Ascending aorta (tissue), 2 donors: ENCODE results near the gene OBSL1. TPM values are rescaled to one million over a fixed set of nuclear protein-coding genes. Genes with fewer than 3 reads are reported as not detected.

ENCODE experiments used
- DNase-seq, 2 donors: peaks; one replicate each; pipeline ENCODE4 v3.0.0-alpha.2; 2019; ENCODE audit warnings: low spot score in 2 of 2
- H3K27ac ChIP-seq, 2 donors: fragments of 200-600 bp; sonication (generic); one replicate each; pipeline ENCODE4 v1.5.1; 2016 to 2017; ENCODE audit warnings: mild to moderate bottlenecking in 1 of 2
- H3K27me3 ChIP-seq: fragments of 200-600 bp; sonication (generic); one replicate; pipeline ENCODE4 v1.5.1; 2017
- H3K36me3 ChIP-seq, 2 donors: fragments of 200-600 bp; sonication (generic); one replicate each; pipeline ENCODE4 v1.5.1; 2016
- H3K4me1 ChIP-seq, 2 donors: fragments of 200-600 bp; sonication (generic); one replicate each; pipeline ENCODE4 v1.5.1; 2016 to 2017; ENCODE audit warnings: mild to moderate bottlenecking in 1 of 2
- H3K4me3 ChIP-seq, 2 donors: fragments of 200-600 bp; sonication (generic); one replicate each; pipeline ENCODE4 v1.5.1; 2016 to 2017; ENCODE audit warnings: mild to moderate bottlenecking in 1 of 2
- H3K9me3 ChIP-seq, 2 donors: fragments of 200-600 bp; sonication (generic); one replicate each; pipeline ENCODE4 v1.5.1; 2016
- CTCF ChIP-seq, 3 experiments: fragments of 200-600 bp in 2 of 3; fragments of 450-650 bp in 1 of 3; sonication (generic) in 2 of 3; IDR thresholded peaks; one replicate each; pipeline ENCODE4 v1.5.1; 2016 to 2019; ENCODE audit warnings: antibody characterized with exemption in 3 of 3, mild to moderate bottlenecking in 1 of 3, moderate library complexity in 1 of 3
- intact Hi-C: fragments of 100-400 bp; cut with DNase I; formaldehyde crosslinking; loops from one replicate; pipeline ENCODE4 v1.15.1; 2023
- total RNA-seq: library from RNA; depleted of rRNA; stranded (reverse); fragments of >200 nt; gene quantifications from one replicate; pipeline ENCODE4 v1.1.0, GENCODE V29; 2016

The OBSL1 gene
- total RNA-seq, 1 donor from 2014 or later = 151 TPM

GRCh38 chr2:219540784-219541504 lies 30.4 kb downstream of the OBSL1 start:
- H3K9me3 ChIP-seq = no peaks in the 10 kb centered on the region
- peaks cover 8 to 24% of the 10 kb centered on the region in 2 donors for H3K4me1 ChIP-seq
- H3K27me3 ChIP-seq = no peaks in the 10 kb centered on the region
- H3K4me3 ChIP-seq = no peak overlapping the region
- H3K27ac ChIP-seq = no peak overlapping the region
- intact Hi-C loops = loop anchor here (10.0 kb wide), 1 partner anchor 266 kb away; the partner anchor contains the start of gene DNAJB2
- peaks cover 26 to 36% of the 10 kb centered on the region in 2 donors for H3K36me3 ChIP-seq
- TF ChIP-seq CTCF (IDR thresholded peaks at IDR 0.05) = no peak
- DNase-seq = no peak

DNA sequence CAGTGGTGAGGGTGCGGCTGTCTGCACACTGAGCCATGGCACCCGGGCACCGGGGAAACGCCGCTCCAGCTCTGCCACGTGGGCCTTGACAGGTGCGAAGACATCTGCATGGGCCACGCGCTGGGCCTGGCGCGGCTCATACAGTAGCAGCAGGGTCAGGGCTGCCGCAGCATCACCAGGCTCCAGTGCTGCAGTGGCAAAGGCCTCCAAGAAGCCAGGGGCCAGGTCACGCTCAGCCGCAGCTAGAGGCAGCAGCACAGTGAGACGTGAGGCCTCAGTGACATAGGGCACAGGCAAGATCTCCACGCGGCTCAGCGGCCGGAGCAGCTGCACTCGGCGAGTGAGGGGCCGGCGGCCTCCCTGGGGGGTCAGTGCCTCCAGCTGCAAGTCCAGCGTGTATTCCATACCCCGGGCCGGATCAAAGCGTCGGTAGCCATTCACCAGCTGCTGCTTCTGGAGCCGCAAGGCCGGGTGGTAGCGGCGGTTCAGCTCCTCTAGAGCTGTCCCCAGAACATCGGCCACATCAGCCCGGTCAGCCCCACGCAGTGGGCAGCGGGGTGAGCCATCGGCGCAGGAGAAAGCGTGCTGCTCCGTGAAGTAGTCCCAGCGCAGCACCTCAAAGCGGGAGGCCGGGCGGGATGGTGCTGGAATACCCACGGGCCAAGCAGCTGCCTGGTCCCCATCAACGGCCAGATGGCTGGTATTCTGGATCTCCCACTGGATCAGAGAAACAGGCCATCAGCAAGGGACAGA lies 31.2 kb downstream of the OBSL1 start:
- no peaks in the 10 kb centered on the region for H3K9me3 ChIP-seq
- no peak for DNase-seq
- intact Hi-C loops = loop anchor here (10.0 kb wide), 2 partner anchors 245 to 265 kb away; partner anchors contain the start of gene DNAJB2
- no peak overlapping the region for H3K4me3 ChIP-seq
- peaks cover 8 to 24% of the 10 kb centered on the region in 2 donors for H3K4me1 ChIP-seq
- no peak for TF ChIP-seq CTCF (IDR thresholded peaks at IDR 0.05)
- H3K27me3 ChIP-seq = no peaks in the 10 kb centered on the region
- no peak overlapping the region for H3K27ac ChIP-seq
- peaks cover 26 to 36% of the 10 kb centered on the region in 2 donors for H3K36me3 ChIP-seq

- H3K4me1 ChIP-seq = peaks cover 8 to 18% of the 10 kb centered on the region in 2 donors
- H3K4me3 ChIP-seq = no peak overlapping the region
- peaks cover 26 to 36% of the 10 kb centered on the region in 2 donors for H3K36me3 ChIP-seq
- no peak for TF ChIP-seq CTCF (IDR thresholded peaks at IDR 0.05)
- intact Hi-C loops = loop anchor here (10.0 kb wide), 1 partner anchor 244 kb away; no protein-coding TSS in a partner anchor
- H3K27ac ChIP-seq = no peak overlapping the region
- no peaks in the 10 kb centered on the region for H3K9me3 ChIP-seq
- DNase-seq = no peak
- H3K27me3 ChIP-seq = no peaks in the 10 kb centered on the region
Observed at GRCh38 chr2:219538956-219539788, 32.2 kb downstream of the OBSL1 start.

GRCh38 chr2:219538504-219538951 lies 32.8 kb downstream of the OBSL1 start:
- intact Hi-C loops = loop anchor here (10.0 kb wide), 1 partner anchor 244 kb away; no protein-coding TSS in a partner anchor
- Histone ChIP-seq H3K4me1 (peaks cover 8 to 16% of the 10 kb centered on the region in 2 donors), H3K36me3 (peaks cover 26 to 36% of the 10 kb centered on the region in 2 donors), H3K9me3 (no peaks in the 10 kb centered on the region), H3K4me3 (no peak overlapping the region), H3K27me3 (no peaks in the 10 kb centered on the region), H3K27ac (no peak overlapping the region)
- no peak for TF ChIP-seq CTCF (IDR thresholded peaks at IDR 0.05)
- DNase-seq = no peak
